ENCODE results near the gene CDH8.

GRCh38 chr16:61948414-61948813 lies 87.8 kb downstream of the CDH8 start:
- TF ChIP-seq CTCF (IDR thresholded peaks at IDR 0.05): no peak
- TF ChIP-seq POLR2A (IDR thresholded peaks at IDR 0.05): no peak

Measured in body of pancreas (tissue), 4 donors.